Cardiac muscle cell (in vitro differentiated cells and primary cell): ENCODE measurements around the gene SDC4. TPM values are rescaled to one million over a fixed set of nuclear protein-coding genes. Genes with fewer than 3 reads are reported as not detected.

Experiments
- DNase-seq, 2 donors: peaks; one replicate each; pipeline versions ENCODE4 v3.0.0 to v3.0.0-alpha.2; 2010 to 2017; ENCODE audit warnings: low read depth in 1 of 2, low spot score in 1 of 2
- H3K27ac ChIP-seq: fragments of 200-600 bp; sonication (generic); 2 replicates; pipeline ENCODE4 v1.5.1; 2016
- H3K27me3 ChIP-seq: fragments of 200-600 bp; sonication (generic); 2 replicates; pipeline ENCODE4 v1.6.0; 2016; ENCODE audit warnings: control low read depth
- H3K36me3 ChIP-seq: fragments of 200-600 bp; sonication (generic); 2 replicates; pipeline ENCODE4 v1.5.1; 2016; ENCODE audit warnings: control low read depth
- H3K4me1 ChIP-seq: fragments of 200-600 bp; sonication (generic); 2 replicates; pipeline ENCODE4 v1.8.1; 2017; ENCODE audit warnings: low read depth, mild to moderate bottlenecking, mixed run types
- H3K4me3 ChIP-seq: fragments of 200-600 bp; sonication (generic); 2 replicates; pipeline ENCODE4 v1.5.1; 2016; ENCODE audit warnings: mild to moderate bottlenecking
- H3K9me3 ChIP-seq: fragments of 200-600 bp; sonication (generic); 2 replicates; pipeline ENCODE4 v1.5.1; 2017; ENCODE audit warnings: low read depth, mild to moderate bottlenecking, control low read depth
- polyA plus RNA-seq: library from polyadenylated mRNA; unstranded; fragments of >200 nt; fragmentation: Nextera tagmentation; extraction: Ambion mirVana; gene quantifications from 2 replicates; pipeline ENCODE4 v1.2.1, GENCODE V29; 2016
- total RNA-seq: library from RNA; depleted of rRNA; stranded (reverse); fragments of >200 nt; gene quantifications from 2 replicates; pipeline ENCODE4 v1.2.3, GENCODE V29; 2016
- TF ChIP-seq, protein P1 (sequence below): IDR thresholded peaks from 2 replicates; pipeline ENCODE4 v1.5.1; 2012; ENCODE audit warnings: low read depth, mild to moderate bottlenecking, low read length

Gene SDC4
- total and polyA plus RNA-seq, 2 experiments from 2014 or later: 35.4 to 55.7 TPM

DNA sequence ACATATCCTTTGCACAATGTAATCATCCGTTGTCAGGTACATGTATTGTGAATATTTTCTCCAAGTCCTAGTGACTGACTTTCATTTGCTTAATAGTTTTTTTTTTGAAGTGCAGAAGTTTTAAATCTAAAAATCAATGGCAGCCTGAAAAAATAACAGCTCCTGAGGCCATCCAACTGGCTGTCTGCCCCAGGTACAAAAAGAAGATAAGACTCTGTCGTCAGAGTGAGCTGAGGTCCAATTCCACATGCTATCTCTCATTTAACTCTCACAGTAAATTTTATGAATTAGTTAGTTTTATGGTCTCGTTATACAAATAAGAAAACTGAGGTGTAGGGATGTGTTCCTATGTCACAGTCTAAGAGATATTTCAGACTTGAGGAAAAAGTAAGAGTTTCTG, 72.9 kb downstream of the SDC4 start:
- H3K27ac ChIP-seq: no peak overlapping the region
- TF ChIP-seq, protein P1, sequence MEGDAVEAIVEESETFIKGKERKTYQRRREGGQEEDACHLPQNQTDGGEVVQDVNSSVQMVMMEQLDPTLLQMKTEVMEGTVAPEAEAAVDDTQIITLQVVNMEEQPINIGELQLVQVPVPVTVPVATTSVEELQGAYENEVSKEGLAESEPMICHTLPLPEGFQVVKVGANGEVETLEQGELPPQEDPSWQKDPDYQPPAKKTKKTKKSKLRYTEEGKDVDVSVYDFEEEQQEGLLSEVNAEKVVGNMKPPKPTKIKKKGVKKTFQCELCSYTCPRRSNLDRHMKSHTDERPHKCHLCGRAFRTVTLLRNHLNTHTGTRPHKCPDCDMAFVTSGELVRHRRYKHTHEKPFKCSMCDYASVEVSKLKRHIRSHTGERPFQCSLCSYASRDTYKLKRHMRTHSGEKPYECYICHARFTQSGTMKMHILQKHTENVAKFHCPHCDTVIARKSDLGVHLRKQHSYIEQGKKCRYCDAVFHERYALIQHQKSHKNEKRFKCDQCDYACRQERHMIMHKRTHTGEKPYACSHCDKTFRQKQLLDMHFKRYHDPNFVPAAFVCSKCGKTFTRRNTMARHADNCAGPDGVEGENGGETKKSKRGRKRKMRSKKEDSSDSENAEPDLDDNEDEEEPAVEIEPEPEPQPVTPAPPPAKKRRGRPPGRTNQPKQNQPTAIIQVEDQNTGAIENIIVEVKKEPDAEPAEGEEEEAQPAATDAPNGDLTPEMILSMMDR: no peak
- no peaks in the 10 kb centered on the region for H3K9me3 ChIP-seq
- H3K27me3 ChIP-seq: no peaks in the 10 kb centered on the region
- no peaks in the 10 kb centered on the region for H3K36me3 ChIP-seq
- no peaks in the 10 kb centered on the region for H3K4me1 ChIP-seq
- DNase-seq: no peak
- H3K4me3 ChIP-seq: no peak overlapping the region

Other genes starting within 250 kb of the SDC4 start
- not detected in 2 replicates for gene KCNS1, start 247.3 kb downstream of the SDC4 start, total RNA-seq
- gene KCNS1, start 247.3 kb downstream of the SDC4 start, polyA plus RNA-seq: 0.19 TPM in 1 of 2 replicates, not detected in the other
- not detected in 2 replicates for gene WFDC5, start 233.2 kb downstream of the SDC4 start, total RNA-seq
- gene WFDC5, start 233.2 kb downstream of the SDC4 start, polyA plus RNA-seq: not detected in 2 replicates
- gene WFDC12, start 224.0 kb downstream of the SDC4 start, total RNA-seq: not detected in 2 replicates
- gene WFDC12, start 224.0 kb downstream of the SDC4 start, polyA plus RNA-seq: not detected in 2 replicates
- gene PI3, start 173.5 kb downstream of the SDC4 start, total RNA-seq: not detected in 2 replicates
- not detected in 2 replicates for gene PI3, start 173.5 kb downstream of the SDC4 start, polyA plus RNA-seq
- not detected in 2 replicates for gene SEMG1, start 141.4 kb downstream of the SDC4 start, total RNA-seq
- gene SEMG1, start 141.4 kb downstream of the SDC4 start, polyA plus RNA-seq: not detected in 2 replicates
- not detected in 2 replicates for gene SEMG2, start 127.1 kb downstream of the SDC4 start, total RNA-seq
- gene SEMG2, start 127.1 kb downstream of the SDC4 start, polyA plus RNA-seq: not detected in 2 replicates
- not detected in 2 replicates for gene SLPI, start 93.9 kb downstream of the SDC4 start, total RNA-seq
- gene SLPI, start 93.9 kb downstream of the SDC4 start, polyA plus RNA-seq: 6.0 TPM in 1 of 2 replicates, not detected in the other
- gene RBPJL, start 41.6 kb downstream of the SDC4 start, total RNA-seq: not detected in 2 replicates
- gene RBPJL, start 41.6 kb downstream of the SDC4 start, polyA plus RNA-seq: not detected in 2 replicates
- gene MATN4, start 40.1 kb downstream of the SDC4 start, total RNA-seq: not detected in 2 replicates
- gene MATN4, start 40.1 kb downstream of the SDC4 start, polyA plus RNA-seq: not detected in 2 replicates
- 24.5 and 28.0 TPM in 2 replicates for gene SYS1, start 14.7 kb upstream of the SDC4 start, total RNA-seq
- gene SYS1, start 14.7 kb upstream of the SDC4 start, polyA plus RNA-seq: 16.9 and 20.0 TPM in 2 replicates
- 0.32 and 0.39 TPM in 2 replicates for gene TP53TG5, start 29.9 kb upstream of the SDC4 start, total RNA-seq
- gene TP53TG5, start 29.9 kb upstream of the SDC4 start, polyA plus RNA-seq: 3.5 and 3.8 TPM in 2 replicates
- 51.2 and 62.9 TPM in 2 replicates for gene DBNDD2, start 59.9 kb upstream of the SDC4 start, total RNA-seq
- 85.4 and 89.3 TPM in 2 replicates for gene DBNDD2, start 59.9 kb upstream of the SDC4 start, polyA plus RNA-seq
- gene PIGT, start 67.7 kb upstream of the SDC4 start, total RNA-seq: 84.6 and 87.4 TPM in 2 replicates
- 150 and 156 TPM in 2 replicates for gene PIGT, start 67.7 kb upstream of the SDC4 start, polyA plus RNA-seq
- 0.95 and 3.0 TPM in 2 replicates for gene WFDC2, start 121.3 kb upstream of the SDC4 start, total RNA-seq
- 7.5 and 8.5 TPM in 2 replicates for gene WFDC2, start 121.3 kb upstream of the SDC4 start, polyA plus RNA-seq
- gene SPINT3, start 167.2 kb upstream of the SDC4 start, total RNA-seq: not detected in 2 replicates
- gene SPINT3, start 167.2 kb upstream of the SDC4 start, polyA plus RNA-seq: not detected in 2 replicates
- not detected in 2 replicates for gene WFDC6, start 191.1 kb upstream of the SDC4 start, total RNA-seq
- not detected in 2 replicates for gene WFDC6, start 191.1 kb upstream of the SDC4 start, polyA plus RNA-seq
- gene EPPIN, start 199.0 kb upstream of the SDC4 start, total RNA-seq: not detected in 2 replicates
- not detected in 2 replicates for gene EPPIN, start 199.0 kb upstream of the SDC4 start, polyA plus RNA-seq
- gene WFDC8, start 230.9 kb upstream of the SDC4 start, total RNA-seq: not detected in 2 replicates
- gene WFDC8, start 230.9 kb upstream of the SDC4 start, polyA plus RNA-seq: not detected in 2 replicates